Activated effector memory CD4-positive, alpha-beta T cell treated with Interleukin-2 at 50 U/mL for 16 hours (primary cell): Measurements from ENCODE around the gene MED4.
"Not testable (repeated sequence)": the region's sequence is repeated elsewhere in the genome, so short reads cannot be mapped to it uniquely, and the experiment has no call there.

Experiments used
- DNase-seq: peaks from one replicate; pipeline ENCODE4 v3.0.0-alpha.2; 2020

The MED4 gene

DNA sequence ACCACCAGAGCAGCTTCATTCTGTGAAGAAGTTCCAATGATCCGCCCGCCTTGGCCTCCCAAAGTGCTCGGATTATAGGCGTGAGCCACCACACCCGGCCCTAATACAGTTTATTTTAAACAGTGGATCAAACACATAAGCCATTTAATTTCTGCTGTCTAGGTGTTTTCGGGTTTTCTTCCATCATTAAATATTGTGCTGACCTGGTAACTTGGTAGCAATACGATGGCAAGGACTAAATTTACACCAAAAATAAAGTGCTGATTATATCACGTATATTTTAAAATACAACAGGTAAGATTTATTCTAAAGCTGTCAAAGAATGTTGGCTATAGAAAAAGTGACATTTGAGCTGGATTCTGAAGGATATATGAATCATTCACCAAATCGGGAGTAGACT lies 1.3 kb downstream of the MED4 start:
- no peak for DNase-seq

DNA sequence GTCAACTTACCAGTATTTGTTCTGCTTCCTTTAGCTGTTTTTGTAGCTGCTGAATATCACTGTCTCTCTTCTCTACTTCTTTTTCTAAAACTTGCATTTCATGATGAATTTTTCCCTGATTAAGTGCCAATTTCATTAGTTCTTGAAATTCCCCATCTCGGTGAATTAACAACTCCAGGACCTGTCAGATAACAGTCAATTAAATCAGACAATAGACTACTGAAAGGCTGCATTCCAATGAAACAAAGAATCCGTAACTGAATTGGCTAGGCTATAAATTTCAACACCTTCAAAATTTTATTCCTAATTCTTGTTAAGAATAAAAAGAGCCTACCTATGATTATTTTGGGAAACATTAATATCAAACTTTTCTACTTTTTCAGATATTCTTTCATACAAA lies 8.6 kb downstream of the MED4 start:
- DNase-seq: no peak

DNA sequence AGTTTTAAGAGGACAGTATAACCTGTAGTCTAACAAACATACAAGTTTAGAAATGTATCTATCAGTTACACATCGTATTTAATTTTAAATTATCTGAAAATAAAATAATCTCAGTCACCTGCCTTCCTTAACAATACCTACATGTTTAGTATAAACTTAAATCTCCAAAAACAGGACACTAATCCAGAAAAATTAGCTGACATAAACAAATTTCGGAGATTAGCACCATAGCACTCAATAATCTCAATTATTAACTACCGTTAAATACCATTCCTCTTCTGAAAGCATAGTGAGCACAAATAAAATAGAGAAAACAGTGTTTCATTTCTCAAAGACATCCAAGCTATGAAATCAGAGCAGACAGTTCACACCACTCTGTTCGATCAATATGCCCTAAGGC lies 13.2 kb downstream of the MED4 start:
- DNase-seq: no peak

DNA sequence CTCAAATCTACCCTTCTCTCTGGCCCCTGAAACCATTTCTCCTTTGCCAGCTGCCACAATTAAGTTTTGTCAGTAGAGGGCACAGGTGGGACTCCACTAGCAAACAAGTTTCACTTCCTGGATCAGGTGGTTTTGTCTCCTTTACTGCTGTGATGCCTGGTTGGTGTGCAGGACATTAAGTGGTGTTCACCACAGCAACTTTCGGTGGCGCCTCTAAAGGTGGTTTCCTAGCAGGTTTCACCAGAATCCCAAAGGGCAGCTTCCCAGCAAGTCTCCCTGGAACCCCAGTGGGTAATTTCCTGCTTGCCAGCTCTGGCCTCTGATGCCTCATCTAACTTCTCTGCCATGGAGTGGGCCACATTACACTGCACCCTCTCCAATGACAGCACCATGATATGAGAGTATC lies 16.6 kb downstream of the MED4 start:
- no peak for DNase-seq

DNA sequence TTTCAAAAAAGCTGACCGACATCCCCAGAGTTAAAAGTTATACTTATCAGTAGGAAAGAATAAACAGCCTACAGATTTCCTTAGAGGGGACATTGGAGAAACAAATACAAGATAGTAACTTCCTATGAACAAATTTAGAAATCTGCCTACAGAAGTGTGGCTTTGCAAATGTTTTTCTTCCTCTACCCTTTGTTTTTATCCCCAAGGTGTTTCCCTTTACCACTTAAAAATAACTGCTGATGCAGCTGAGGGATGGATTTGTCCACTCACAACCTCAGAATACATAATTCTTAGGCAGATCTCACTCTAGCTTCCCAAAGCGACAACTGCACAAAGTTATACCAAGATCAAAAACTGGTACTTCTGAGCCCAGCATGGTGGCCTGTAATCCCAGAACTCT lies 20.9 kb downstream of the MED4 start:
- no peak for DNase-seq

DNA sequence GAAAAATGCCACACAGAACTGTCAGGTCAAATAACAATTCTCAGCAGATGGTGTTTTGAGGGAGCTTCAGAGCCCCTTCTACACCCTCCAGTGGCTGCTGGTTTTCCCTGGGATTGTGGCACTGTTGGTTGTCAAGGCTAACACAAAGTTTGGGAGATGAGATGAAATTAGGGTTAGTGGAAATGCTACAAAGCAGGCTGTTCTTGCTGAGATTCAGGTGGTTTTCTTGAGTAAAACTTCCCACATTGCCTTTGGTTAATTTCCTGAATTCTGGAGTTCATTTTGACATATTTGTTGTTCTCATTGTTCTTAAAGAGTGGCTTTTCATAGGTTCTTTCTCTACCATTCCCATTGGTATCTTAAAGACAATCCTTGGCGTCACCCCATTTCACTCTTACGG lies 22.1 kb downstream of the MED4 start:
- no peak for DNase-seq

DNA sequence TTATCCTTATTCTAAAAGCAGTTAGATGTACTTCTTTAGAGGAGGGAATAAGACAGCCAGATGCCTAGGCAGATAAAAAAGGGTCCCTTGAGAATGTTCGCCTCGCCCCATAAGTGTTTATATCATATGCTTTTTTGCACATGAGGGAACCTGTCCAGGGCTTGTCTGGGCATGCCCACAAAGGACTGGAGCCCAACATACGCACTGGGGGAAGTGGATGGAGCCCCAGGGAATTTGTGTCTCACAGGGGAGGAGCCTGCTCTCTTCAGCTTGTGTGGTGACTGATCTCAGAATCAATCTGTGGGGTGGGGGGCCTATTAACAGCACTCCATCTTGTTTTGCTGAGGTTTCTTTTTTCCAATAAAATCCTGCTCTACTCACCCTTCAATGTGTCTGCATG lies 22.6 kb downstream of the MED4 start:
- no peak for DNase-seq

DNA sequence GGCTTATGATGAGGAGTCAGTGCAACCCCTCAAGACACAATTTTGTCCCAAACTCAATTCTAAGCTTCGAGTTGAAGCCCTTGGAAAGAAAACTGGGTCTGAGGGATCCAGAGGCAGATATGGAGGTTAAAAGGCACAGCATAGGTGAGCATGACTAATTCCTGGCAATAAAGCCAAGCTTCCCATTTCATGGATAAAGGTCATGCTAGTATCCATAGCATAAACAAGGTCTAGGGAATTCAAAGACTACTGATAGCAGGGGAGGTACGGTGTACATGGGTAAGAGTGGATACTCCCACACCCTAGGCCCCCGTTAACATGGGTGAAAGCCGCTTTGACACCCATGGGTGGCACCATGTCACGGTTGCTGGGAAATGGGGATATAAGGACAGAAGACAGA lies 24.0 kb downstream of the MED4 start:
- no peak for DNase-seq

DNA sequence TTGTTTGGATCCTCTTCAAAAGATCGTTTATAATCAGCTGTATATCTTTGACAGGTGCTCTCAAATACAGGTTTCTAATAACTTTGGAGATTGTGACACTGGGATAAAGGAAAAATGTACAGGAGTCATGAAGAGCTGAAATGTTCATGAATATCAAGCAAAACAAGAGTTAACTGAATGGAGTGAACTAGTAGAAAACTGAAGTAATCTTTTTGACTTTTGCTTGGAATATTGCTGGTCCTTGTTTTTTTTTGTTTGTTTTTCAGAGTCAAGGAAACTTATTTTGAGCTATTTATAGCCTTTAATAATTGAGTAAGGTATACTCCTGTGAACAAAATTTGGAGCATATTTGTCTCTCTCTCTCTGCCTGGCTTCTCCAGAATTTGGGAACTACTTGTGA lies 25.3 kb downstream of the MED4 start:
- DNase-seq: no peak

DNA sequence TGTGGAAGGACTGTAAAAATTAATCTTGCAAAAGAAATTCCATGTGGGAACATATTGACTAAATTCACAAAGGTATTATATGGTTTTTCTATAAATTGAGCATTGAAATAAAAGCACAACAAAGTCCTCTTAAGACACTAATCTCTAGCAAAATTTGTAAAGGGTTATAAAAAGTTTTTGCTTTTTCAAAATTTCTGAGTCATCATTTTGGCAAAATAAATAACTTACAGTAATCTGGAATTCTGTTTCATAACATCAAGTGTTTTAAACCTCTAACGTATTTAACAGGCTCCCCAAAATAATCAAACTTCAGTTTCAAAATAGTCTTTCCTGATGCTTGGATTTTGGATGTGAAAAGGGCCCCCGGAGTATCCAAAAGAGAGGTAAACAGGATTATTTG lies 26.0 kb downstream of the MED4 start:
- DNase-seq: no peak

DNA sequence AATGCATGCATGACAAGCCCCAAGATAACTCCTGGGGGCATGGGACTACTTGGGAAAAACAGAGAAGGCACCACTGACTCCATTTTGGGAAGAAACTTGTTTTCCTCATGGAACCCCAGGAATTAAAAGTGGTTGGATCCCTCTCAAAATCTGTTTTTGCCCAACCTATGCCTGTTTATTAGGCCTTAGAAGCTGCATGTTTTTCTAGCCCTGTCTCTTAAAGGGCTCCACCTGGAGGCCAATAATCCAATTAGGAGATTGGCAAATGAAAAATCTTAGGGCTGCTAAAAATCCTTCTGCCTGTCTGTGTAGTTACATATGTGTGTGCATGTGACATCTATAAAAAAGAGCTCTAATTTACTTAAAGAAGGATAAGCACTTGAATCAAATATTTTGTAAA lies 26.9 kb downstream of the MED4 start:
- DNase-seq: no peak

DNA sequence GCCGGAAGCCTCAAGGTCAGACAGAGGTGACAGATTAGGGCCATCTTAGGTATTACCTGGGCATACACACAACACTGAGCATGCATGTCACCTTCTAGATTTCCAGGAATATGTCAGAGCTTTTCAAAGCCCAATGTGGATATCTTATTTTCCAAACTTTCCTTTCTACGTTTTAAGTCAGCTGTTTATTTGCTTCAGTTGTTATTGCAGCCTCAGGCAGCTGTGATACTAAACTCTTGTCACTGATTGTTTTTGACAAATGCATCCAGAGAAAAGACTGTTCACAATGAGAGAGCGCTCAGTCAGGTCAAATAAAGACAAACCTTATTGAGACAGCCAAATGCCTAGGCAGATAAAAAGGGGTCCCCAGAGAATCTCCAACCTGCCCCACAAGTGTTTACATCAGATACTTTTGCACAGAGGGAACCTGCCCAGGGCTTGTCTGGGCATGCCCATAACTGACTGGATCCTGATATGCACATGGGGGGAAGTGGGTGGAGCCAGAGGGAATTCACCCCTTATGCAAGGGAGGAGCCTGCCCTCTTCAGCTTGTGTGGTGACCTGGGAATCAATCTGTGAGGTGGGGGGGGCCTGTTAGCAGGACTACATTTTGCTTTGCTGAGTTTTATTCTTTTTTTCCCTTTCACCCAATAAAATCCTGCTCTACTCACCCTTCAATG lies 28.5 kb downstream of the MED4 start:
- no peak for DNase-seq

DNA sequence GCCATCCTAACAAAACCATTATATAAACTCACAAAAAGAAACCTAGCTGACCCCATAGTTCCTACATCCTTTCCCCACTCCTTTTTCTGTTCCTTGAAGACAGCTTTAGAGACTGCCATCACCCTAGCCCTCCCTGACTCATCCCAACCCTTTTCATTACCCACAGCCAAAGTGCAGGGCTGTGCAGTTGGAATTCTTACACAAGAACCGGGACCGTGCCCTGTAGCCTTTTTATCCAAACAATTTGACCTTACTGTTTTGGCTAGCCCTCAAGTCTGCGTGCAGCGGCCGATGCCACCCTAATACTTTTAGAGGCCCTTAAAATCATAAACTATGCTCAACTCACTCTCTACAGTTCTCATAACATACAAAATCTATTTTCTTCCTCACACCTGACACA lies 35.0 kb downstream of the MED4 start:
- not testable (repeated sequence) for DNase-seq

DNA sequence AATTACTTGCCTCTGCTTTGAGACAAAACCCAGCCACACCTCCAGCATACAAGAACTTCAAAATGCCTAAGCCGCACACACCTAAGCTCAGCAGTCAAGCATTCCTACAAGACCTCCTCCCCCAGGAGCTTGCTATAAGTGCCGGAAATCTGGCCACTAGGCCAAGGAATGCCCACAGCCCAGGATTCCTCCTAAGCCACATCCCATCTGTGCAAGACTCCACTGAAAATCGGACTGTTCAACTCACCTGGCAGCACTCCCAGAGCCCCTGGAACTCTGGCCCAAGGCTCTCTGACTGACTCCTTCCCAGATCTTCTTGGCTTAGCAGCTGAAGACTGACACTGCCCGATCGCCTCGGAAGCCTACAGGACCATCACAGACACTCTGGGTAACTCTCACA lies 36.4 kb downstream of the MED4 start:
- not testable (repeated sequence) for DNase-seq

DNA sequence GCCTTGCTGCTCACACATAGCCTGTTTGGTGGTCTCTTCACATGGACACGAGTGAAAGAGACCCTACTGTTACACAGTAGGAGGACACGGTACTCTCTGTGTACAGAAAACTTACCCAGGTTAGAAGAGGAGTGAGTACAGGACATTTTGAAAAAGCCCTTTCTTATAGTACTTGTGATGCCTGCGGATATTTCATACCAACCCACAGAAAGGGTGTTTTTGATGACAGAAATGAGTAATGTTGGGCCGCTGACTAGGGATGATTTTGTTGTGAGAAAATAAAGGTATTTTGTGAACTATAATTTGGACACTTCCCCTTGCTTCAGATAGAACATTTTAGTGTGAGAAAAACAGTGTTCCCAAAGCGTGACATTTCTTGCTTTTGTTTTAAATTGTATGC lies 39.2 kb downstream of the MED4 start:
- DNase-seq: no peak

DNA sequence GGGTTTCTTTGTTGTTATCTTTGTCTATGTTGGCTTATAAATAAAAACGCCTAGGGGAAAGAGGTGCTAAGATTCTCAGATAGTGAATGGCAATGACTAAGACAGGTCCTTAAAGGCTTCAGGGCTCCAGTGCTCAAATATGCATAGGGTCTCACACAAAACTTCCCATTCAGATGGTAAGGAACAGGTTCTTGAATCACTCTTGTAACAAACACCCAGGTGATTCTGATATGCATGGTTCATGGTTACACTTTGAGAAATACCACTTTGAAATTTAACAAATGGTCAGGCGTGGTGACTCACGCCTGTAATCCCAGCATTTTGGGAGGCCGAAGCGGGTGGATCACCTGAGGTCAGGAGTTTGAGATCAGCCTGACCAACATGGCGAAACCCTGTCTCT lies 40.3 kb downstream of the MED4 start:
- no peak for DNase-seq

DNA sequence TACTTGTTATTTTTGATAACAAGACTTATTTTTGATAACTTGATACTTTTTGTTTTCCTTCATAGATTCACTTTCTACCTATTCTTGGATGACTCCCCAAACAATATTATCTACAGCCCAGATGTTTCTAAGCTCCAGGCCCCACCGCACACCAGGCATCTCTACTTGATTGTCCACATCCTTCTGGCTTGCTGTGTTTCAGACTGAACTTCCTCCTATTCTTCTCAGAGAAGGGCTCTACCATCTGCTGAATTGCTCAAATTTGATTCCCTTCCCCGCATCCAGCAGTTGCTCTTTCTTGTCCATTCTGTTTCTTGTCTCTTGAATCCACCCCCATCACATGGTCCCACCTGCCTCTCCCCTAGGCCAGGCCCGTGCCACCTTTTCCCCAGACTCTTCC lies 44.4 kb downstream of the MED4 start:
- DNase-seq: no peak

DNA sequence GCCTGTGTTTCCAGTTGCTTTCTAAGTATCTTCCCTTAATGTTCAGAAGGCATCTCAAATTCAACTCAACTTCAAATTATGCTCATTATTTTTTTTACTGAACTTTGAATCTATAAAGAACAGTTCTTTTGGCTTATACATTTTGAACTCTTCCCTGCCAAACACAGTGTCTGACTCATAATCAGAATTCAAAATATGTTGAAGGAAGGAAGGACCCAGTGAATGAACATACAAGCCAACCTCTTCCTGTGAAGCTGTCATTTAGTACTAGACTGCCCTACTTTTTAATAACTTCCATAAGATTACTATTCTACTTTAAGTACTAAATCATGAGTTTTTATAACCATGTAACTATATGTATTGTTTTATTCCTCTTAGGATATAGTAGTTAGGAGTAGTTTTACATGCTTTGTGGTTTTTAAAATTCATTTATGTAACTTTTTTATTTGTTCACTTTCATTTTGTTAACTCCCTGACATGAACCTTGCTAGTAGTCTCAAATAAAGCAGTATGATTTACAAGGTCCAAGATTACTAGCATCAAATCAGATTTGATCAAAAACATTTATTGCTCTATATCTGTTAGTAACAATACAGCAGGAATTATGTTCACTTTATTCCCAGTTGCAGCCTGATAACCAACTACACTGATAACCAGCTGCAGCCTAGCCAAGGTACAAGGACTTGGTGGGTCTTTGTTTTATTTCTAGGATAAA lies 51.0 kb downstream of the MED4 start:
- DNase-seq: no peak

DNA sequence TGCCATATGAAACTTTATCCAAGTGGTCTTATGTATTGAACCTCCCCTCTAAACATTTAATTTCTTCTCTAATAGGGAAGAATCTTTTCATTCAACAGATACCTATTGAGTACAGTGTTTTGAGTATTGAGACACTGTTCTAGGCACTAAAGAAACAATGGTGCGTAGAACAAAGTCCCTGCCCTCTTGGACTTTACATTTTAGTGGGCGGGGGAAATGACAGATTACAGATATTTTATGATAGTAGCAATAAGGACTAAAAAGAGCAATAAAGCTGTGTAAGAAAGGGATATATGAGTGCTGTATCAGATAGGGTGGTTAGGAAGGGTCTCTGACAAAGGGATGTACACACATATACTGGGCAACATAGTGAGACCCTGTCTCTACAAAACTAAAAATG lies 52.0 kb downstream of the MED4 start:
- DNase-seq: no peak

DNA sequence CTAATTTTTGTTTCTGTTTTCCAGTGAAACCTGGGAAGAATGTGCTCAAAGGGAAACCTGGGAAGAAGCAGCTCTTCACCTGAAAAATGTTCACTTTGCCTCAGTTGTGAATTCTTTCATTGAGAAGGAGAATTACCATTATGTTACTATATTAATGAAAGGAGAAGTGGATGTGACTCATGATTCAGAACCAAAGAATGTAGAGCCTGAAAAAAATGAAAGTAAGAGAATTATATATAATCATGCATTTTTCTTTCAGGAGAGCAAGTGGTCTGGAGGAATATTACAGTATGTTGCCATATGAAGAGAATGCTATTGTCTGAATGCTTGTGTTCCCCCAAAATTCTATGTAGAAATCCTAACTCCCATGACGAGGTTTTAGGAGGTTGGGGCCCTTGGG lies 54.0 kb downstream of the MED4 start:
- no peak for DNase-seq

DNA sequence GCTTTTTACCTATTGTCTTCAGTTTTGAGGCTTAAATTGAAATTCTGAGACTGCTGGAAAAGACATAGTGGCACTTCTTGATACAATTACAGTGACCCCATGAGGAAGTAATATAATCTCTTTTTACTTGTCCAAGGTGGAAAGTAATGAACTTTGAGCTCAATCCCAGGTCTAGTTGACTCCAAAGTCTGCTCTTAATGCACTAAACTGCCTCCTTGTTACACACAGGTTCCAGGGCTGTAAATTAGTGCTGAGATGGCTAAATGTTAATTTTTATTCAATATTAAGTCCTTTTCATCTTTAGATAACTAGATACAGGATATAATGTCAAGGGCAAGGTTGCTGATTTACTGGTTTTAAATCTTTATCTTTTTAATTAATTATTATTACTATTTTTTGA lies 54.9 kb downstream of the MED4 start:
- DNase-seq: no peak

DNA sequence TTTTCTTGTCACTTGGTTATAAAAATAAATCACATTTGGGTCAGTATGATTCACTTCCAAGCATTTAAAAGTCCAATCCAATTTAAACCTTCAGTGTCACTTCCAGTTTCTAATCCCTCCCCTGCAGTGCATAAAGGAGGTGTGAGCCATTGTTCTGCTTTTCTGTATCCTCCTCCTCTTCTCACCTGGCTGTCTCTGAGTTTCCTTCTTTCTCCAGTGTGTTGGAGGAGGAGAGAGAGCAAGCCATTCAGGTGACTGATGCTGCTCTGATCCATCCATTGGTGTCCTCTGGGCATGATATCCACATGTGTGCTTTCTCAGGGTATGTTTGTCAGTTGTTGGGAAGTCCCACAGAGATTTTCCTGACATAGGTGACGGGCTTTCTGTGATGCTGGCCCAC lies 56.1 kb downstream of the MED4 start:
- no peak for DNase-seq

DNA sequence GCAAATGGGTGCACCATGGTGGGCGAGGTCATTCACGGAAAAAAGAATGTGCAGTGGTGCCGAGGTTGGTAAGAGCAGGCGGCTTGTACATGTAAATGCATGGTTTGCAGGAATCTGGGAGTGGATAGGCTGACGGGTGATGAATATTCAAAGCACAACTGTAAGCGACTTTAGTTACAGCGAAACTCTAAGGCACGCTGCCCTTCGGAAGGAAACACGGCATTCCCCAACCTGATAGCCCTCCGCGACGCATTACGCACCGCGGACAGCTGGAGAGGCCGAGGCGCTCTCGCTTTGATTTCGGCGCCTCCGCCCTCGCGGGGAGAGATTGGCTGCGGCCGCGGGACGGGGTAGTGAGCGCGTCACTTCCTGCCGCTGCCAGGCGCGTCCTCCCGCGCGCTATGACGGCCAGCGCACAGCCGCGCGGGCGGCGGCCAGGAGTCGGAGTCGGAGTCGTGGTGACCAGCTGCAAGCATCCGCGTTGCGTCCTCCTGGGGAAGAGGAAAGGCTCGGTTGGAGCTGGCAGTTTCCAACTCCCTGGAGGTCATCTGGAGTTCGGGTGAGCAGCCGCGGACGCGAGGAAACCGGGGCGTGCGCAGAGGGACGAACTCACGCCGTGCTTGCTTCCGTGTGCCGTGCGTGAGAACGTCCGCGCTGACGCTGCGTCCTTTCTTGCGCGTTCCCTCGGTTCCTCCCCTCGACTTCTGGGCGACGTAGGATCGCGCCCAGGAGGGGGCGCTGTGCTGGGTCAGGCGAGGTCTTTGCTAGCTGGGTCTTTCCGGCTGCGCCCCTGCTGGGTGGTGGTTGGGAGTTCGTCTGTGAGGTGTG lies 57.3 kb downstream of the MED4 start, which contains the start of gene NUDT15:
NUDT15 (plus strand) TSS at position 381 of the 828 bp plus-strand sequence; CDS start at position 402, 21 bp downstream.
- peak; percentile 94 for DNase-seq

DNA sequence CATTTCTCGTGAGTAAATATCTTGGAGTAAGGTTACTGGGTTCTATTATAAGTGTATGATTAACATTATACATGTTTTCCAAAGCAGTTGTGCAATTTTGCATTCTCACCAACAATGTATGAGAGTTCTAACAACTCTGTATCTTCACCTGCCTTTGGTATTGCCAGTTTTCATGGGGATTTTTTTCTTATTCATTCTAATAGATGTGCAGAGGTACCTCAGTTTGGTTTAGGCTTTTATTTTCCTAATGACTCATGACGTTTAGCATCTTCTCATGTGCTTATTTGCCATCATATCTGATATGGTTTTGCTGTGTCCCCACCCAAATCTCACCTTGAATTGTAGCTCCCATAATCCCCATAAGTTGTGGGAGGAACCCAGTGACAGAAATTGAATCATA lies 65.0 kb downstream of the MED4 start:
- no peak for DNase-seq
